ENCODE data around the gene LEFTY1. TPM values are rescaled to one million over a fixed set of nuclear protein-coding genes. Genes with fewer than 3 reads are reported as not detected.
A peak's percentile ranks its signal among the peaks of the same experiment; 100 is the strongest.

The LEFTY1 gene
- total and polyA plus RNA-seq, 9 of the 15 experiments (the other 6 are each of a cell fraction or from before 2014, with no cell fraction given), result 0.07 to 0.24 (median 0.17) TPM; not detected in 5

DNA sequence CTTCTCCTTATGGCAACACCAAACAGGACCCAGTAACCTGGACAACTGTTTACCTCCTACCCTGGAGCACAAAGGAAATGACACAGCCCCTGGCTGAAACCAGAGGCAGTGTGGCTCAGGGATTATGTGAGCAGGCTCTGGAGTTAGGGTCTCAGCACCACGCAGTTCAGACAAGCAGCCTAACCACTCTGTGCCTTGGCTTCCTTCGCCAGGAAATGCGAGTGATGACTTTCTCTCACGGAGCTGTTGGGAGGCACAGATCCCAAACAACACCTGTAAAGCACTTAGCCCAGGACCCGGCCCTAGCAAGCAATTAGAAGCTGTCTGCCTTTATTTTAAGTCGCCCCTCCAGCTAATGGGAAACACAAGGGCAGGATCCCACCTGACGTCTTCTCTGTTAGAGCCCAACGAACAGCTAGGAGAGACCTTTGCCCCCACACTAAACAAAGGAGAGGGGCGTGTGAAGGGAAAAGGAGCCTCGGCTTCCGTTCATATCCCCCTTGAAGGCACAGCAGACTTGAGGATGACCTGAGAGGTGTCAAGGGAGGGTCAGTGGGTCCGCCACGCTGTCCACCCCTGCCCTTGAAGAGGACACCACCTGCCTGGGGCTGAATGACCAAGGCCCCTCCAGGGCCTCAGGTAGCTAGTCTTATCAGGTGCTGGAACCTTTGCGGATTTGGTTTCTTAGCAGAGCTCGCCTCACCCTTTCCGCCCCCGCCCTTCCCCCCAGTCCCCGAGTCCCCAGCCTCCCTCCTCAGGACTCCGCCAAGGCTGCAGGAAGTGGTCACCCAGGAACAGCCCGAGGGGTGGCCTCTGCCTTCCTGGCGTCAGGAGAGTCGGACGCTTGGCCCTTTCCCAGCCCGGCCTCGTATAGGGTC lies 7.6 kb downstream of the LEFTY1 start (continued):
- TF ChIP-seq PBX2 (CRISPR knock-in tag; IDR thresholded peaks at IDR 0.05; ENCODE audit: low read depth) (no peak), PBX2 (tag; conservative IDR thresholded peaks at IDR 0.05; ENCODE audit: low read depth) (no peak), ELF2 (CRISPR knock-in tag; IDR thresholded peaks at IDR 0.05) (no peak), ZNF239 (CRISPR knock-in tag; IDR thresholded peaks at IDR 0.05) (no peak), MIER1 (IDR thresholded peaks at IDR 0.05; ENCODE audit: low read depth) (no peak), FOSL1 (tag; conservative IDR thresholded peaks at IDR 0.05) (no peak), BRD4 (IDR thresholded peaks at IDR 0.05) (0 out of 2 replicates have a peak, but pooled peaks have one; percentile 52), ZEB2 (IDR thresholded peaks at IDR 0.05) (peak; percentile 75; the same call in 1 of the 2 replicates), MAZ (CRISPR knock-in tag; conservative IDR thresholded peaks at IDR 0.05 in 1 of 2, IDR thresholded peaks at IDR 0.05 in 1 of 2) (0 out of 4 replicates have a peak, but pooled peaks of 1 of the 2 experiments have one; percentile 4), CEBPB (tag; IDR thresholded peaks at IDR 0.05) (no peak), ATF7 (IDR thresholded peaks at IDR 0.05) (no peak), ZNF699 (CRISPR knock-in tag; IDR thresholded peaks at IDR 0.05; ENCODE audit: insufficient replicate concordance) (no peak), ZNF707 (CRISPR knock-in tag; conservative IDR thresholded peaks at IDR 0.05) (no peak), CC2D1A (IDR thresholded peaks at IDR 0.05) (0 out of 2 replicates have a peak, but pooled peaks have one; percentile 33), EGR1 (conservative IDR thresholded peaks at IDR 0.05) (peak; percentile 79), TBL1XR1 (IDR thresholded peaks at IDR 0.05; ENCODE audit: low read length in 2 of 2) (0 out of 4 replicates have a peak, but pooled peaks of 1 of the 2 experiments have one; percentile 17), EZH2 (IDR thresholded peaks at IDR 0.05; ENCODE audit: borderline replicate concordance, low read depth, low read length) (no peak), SMARCB1 (IDR thresholded peaks at IDR 0.05; ENCODE audit: insufficient read length, low read depth) (no peak), TAF1 (IDR thresholded peaks at IDR 0.05; ENCODE audit: control insufficient read depth, extremely low read depth, insufficient read depth, low read length, severe bottlenecking) (peak; percentile 63), CCAR2 (IDR thresholded peaks at IDR 0.05; ENCODE audit: low read depth, low read length) (no peak)
- TF ChIP-seq, protein P1, sequence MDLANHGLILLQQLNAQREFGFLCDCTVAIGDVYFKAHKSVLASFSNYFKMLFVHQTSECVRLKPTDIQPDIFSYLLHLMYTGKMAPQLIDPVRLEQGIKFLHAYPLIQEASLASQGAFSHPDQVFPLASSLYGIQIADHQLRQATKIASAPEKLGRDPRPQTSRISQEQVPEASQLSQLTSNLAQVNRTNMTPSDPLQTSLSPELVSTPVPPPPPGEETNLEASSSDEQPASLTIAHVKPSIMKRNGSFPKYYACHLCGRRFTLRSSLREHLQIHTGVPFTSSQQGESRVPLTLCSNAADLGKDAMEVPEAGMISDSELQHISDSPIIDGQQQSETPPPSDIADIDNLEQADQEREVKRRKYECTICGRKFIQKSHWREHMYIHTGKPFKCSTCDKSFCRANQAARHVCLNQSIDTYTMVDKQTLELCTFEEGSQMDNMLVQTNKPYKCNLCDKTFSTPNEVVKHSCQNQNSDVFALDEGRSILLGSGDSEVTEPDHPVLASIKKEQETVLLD (IDR thresholded peaks at IDR 0.05), result no peak
- TF ChIP-seq, protein P2, sequence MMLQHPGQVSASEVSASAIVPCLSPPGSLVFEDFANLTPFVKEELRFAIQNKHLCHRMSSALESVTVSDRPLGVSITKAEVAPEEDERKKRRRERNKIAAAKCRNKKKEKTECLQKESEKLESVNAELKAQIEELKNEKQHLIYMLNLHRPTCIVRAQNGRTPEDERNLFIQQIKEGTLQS (IDR thresholded peaks at IDR 0.05), result no peak
- TF ChIP-seq, protein P2 (CRISPR knock-in tag; conservative IDR thresholded peaks at IDR 0.05), result no peak

Data from K562 (cell line).